Osteoblast (primary cell): ENCODE data around the gene ARHGEF4. TPM values are rescaled to one million over a fixed set of nuclear protein-coding genes. Genes with fewer than 3 reads are reported as not detected.

ENCODE experiments used
- DNase-seq: peaks from one replicate; pipeline ENCODE4 v3.0.0; 2011; ENCODE audit warnings: low spot score, mixed read lengths; ENCODE audit not compliant: insufficient read length; ENCODE audit errors: missing footprints
- H2AFZ ChIP-seq: 2 replicates; pipeline ENCODE4 v1.6.0; 2011; ENCODE audit warnings: mild to moderate bottlenecking, low read length
- H3K27ac ChIP-seq: 2 replicates; pipeline ENCODE4 v1.5.1; 2011; ENCODE audit warnings: mild to moderate bottlenecking, low read depth, low read length, moderate library complexity
- H3K27me3 ChIP-seq: 2 replicates; pipeline ENCODE4 v1.6.0; 2012; ENCODE audit warnings: mild to moderate bottlenecking, control low read depth, inconsistent platforms, low read length, moderate library complexity; ENCODE audit not compliant: insufficient read depth
- H3K36me3 ChIP-seq: 2 replicates; pipeline ENCODE4 v1.5.1; 2011; ENCODE audit warnings: mild to moderate bottlenecking, low read length, control low read depth, moderate library complexity; ENCODE audit not compliant: insufficient read depth
- H3K4me1 ChIP-seq: 2 replicates; pipeline ENCODE4 v1.5.1; 2011; ENCODE audit warnings: mild to moderate bottlenecking, low read length, control low read depth, moderate library complexity; ENCODE audit not compliant: insufficient read depth
- H3K4me2 ChIP-seq: 2 replicates; pipeline ENCODE4 v1.6.0; 2011; ENCODE audit warnings: mild to moderate bottlenecking, low read length; ENCODE audit not compliant: insufficient read depth
- H3K4me3 ChIP-seq: fragments of 200-600 bp; sonication (generic); 3 replicates; pipeline ENCODE4 v1.5.1; 2012; ENCODE audit warnings: mild to moderate bottlenecking, low read length, inconsistent platforms; ENCODE audit not compliant: insufficient read depth
- H3K79me2 ChIP-seq: 2 replicates; pipeline ENCODE4 v1.6.0; 2012; ENCODE audit warnings: mild to moderate bottlenecking, low read length, control low read depth, inconsistent platforms; ENCODE audit not compliant: insufficient read depth
- H3K9me3 ChIP-seq: 2 replicates; pipeline ENCODE4 v1.5.1; 2011; ENCODE audit warnings: low read depth, low read length, control low read depth
- H4K20me1 ChIP-seq: 2 replicates; pipeline ENCODE4 v1.6.0; 2012; ENCODE audit warnings: mild to moderate bottlenecking, low read length, control low read depth; ENCODE audit not compliant: insufficient read depth
- total RNA-seq: library from RNA; depleted of rRNA; stranded (reverse); fragments of >200 nt; gene quantifications from 2 replicates; pipeline ENCODE4 v1.2.3, GENCODE V29; 2012
- TF ChIP-seq, protein P1 (sequence below): IDR thresholded peaks from 2 replicates; pipeline ENCODE4 v1.5.1; 2011; ENCODE audit warnings: mild to moderate bottlenecking, low read depth, low read length, moderate library complexity; ENCODE audit errors: extremely low read depth

The ARHGEF4 gene
- total RNA-seq, 1 donor, result 3.6 TPM

DNA sequence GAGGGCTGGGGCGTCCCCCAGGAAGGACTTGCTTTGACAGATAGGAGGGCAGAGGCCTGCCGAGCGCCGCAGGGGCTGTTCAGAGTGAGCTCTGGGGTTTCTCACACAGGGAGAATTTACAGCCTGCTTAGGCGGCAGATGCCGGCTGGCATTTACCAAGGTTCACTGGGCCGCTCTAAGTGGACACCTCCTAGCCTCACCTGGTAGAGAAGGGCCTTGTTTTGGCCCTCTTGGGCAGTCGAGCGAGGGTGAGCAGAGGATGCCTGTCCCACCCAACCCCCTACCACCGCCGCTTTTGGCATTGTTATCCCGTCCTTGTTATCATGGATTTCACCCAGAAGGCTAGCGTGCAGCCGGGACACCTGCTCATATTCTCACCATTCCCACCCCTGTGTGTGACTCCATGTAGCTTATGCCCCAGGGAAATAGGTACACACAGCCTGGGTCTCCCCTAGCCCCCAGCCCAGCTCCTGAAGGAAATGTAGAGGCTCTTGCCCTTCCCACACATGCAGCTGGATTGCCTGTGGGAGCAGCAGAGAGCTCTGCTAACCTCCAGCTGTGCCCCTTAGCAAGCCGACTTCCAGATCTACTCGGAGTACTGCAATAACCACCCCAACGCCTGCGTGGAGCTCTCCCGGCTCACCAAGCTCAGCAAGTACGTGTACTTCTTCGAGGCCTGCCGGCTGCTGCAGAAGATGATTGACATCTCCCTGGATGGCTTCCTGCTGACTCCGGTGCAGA lies 204.1 kb downstream of the ARHGEF4 start:
- H3K4me3 ChIP-seq, result no peak overlapping the region
- TF ChIP-seq, protein P1, sequence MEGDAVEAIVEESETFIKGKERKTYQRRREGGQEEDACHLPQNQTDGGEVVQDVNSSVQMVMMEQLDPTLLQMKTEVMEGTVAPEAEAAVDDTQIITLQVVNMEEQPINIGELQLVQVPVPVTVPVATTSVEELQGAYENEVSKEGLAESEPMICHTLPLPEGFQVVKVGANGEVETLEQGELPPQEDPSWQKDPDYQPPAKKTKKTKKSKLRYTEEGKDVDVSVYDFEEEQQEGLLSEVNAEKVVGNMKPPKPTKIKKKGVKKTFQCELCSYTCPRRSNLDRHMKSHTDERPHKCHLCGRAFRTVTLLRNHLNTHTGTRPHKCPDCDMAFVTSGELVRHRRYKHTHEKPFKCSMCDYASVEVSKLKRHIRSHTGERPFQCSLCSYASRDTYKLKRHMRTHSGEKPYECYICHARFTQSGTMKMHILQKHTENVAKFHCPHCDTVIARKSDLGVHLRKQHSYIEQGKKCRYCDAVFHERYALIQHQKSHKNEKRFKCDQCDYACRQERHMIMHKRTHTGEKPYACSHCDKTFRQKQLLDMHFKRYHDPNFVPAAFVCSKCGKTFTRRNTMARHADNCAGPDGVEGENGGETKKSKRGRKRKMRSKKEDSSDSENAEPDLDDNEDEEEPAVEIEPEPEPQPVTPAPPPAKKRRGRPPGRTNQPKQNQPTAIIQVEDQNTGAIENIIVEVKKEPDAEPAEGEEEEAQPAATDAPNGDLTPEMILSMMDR, result no peak
- no peaks in the 10 kb centered on the region for H3K9me3 ChIP-seq
- H2AFZ ChIP-seq, result no peak overlapping the region
- DNase-seq, result peak; percentile 93
- peaks cover 9% of the 10 kb centered on the region for H4K20me1 ChIP-seq
- no peaks in the 10 kb centered on the region for H3K79me2 ChIP-seq
- no peaks in the 10 kb centered on the region for H3K4me1 ChIP-seq
- peaks cover under 1% of the 10 kb centered on the region for H3K27me3 ChIP-seq
- no peak overlapping the region for H3K27ac ChIP-seq
- H3K4me2 ChIP-seq, result no peak overlapping the region
- H3K36me3 ChIP-seq, result no peaks in the 10 kb centered on the region

DNA sequence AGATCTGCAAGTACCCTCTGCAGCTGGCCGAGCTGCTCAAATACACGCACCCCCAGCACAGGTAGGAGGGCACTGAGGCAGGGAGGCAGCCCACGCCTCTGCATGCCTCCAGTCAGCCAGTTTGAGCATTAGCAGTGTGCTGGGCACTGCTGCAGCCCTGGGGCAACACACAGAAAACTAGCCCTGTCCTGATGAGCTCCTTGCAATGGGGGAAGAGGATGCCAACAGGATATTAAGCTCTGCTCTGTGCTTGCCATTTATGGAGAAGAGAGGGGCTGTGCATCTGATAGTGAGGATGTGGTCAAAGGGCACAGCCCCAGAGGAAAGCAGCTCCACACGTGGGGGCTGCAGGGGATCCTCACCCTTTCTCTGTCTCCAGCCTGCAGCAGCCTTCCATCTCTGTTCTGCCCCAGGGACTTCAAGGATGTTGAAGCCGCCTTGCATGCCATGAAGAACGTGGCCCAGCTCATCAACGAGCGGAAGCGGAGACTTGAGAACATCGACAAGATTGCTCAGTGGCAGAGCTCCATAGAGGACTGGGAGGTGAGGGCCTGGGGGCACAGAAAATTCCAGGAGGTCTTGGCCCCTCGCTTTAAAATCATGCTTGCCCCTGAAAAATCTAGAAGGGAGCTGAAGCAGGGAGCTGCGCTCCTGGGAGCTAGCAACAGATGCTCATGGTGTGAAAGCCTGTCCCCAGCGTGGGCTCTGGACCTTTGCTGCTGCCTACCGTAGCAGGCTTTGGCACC lies 204.9 kb downstream of the ARHGEF4 start:
- Histone ChIP-seq H4K20me1 (peaks cover 4% of the 10 kb centered on the region), H3K9me3 (no peaks in the 10 kb centered on the region), H3K27ac (no peak overlapping the region), H3K4me3 (no peak overlapping the region), H3K27me3 (no peaks in the 10 kb centered on the region), H2AFZ (no peak overlapping the region), H3K4me2 (no peak overlapping the region), H3K36me3 (no peaks in the 10 kb centered on the region), H3K4me1 (no peaks in the 10 kb centered on the region), H3K79me2 (no peaks in the 10 kb centered on the region)
- DNase-seq, result no peak
- TF ChIP-seq, protein P1, result no peak

DNA sequence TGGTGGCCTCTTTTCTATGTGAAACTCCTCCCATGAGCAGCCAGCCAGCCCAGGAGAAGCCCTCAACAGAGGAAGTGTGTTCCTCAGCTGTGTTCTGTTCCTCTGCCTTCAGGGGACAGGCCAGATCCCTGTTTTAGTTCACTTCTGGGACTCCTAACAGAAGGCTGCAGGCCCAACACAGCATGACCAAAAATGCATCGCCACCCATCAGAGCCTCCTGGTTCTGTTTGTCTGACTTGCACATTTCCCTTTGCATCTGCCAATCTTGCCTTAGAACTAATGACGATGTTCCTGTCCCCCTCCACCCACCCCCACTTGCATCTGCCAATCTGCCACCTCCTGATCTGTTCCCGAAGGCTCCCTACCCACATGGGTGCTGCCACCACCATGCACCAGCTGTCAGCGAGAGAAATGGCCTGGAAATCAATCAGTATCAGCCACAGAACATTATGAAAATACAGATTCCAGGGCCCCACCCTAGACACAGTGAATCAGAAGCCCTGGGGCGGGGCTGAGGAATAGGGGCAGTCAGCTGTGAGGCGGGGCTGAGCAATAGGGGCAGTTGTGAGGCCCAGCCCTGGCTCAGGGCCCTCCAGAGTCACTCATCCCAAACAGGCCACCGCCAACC lies 205.5 kb downstream of the ARHGEF4 start:
- no peaks in the 10 kb centered on the region for H3K4me1 ChIP-seq
- H3K4me2 ChIP-seq, result no peak overlapping the region
- no peaks in the 10 kb centered on the region for H3K79me2 ChIP-seq
- no peaks in the 10 kb centered on the region for H3K27me3 ChIP-seq
- no peak overlapping the region for H3K27ac ChIP-seq
- peaks cover 2% of the 10 kb centered on the region for H3K36me3 ChIP-seq
- TF ChIP-seq, protein P1, result no peak
- peak; percentile 89 for DNase-seq
- no peak overlapping the region for H3K4me3 ChIP-seq
- H3K9me3 ChIP-seq, result no peaks in the 10 kb centered on the region
- peaks cover 3% of the 10 kb centered on the region for H4K20me1 ChIP-seq
- H2AFZ ChIP-seq, result no peak overlapping the region
